Smooth muscle cell of the brain vasculature (primary cell): ENCODE measurements around the gene GDF7.

Source experiments
- DNase-seq: peaks from one replicate; pipeline ENCODE4 v3.0.0-alpha.2; 2012; ENCODE audit warnings: low read depth, low spot score

Gene GDF7

DNA sequence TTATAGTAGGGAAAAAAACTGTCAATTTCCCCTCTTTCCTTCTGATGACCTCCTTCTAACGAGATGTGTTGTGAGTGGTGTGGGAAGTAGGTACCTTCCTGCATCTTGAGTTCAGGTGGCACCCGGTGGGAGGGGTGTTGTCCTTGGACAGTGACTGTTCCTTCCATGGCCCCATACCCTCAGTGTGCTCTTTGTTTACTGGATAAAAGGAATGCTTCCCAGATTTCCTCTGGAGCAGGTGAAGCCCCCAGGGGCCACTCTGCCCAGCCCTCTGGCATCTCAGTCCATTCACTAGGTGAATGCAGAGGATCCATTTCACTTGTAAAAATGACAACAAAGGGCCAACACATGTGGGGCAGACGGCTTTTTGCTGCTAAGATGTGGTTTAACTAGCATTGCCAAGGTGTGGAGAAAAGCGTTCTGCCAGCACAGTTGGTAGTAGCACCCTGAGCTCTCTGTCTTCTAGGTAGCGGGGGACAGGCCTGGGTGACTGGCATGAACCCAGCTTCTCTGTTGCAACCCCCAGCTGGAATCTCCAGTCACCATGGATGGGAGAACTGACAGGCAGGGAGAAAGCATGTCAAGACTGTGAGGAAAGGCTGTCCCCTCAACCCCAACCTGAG lies 6.9 kb downstream of the GDF7 start:
- no peak for DNase-seq

- no peak for DNase-seq
These were observed 7.5 kb downstream of the GDF7 start for GRCh38 chr2:20674309-20674965.

DNA sequence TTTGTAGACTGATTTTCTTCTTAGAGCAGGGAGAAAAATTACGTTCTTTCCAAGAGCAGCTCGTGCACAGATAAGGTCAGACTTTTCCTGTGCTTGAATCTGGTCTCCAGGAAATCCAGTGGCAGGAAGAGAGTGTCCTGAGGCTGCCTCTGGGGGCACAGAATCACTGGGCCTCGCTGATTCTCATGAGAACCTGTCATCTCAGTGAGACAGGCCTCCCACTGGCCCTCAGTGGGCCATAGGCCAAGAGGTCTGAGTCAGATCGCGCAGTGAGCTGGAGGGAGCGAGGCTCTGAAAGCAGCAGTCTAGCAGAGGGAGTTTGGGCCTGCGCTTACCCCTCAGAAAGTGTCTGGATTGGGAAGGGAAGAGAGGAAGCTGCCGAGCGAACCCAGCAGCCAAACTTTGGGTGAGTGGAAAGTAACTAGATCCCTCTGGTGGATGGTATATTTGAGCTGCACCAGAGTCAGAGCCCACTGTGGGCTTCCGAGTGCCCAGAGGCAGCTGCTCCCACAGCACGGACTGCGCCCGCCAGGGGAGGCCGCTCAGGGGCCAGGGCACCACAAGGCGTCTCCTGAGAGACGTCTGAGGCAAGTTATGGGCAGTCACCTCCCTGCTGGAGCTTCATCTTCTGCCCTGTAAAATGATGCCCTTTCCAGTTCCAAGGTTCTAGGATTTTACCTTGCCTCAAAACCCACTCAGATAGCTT lies 8.2 kb downstream of the GDF7 start:
- no peak for DNase-seq

GRCh38 chr2:20675701-20676352 lies 8.9 kb downstream of the GDF7 start:
- DNase-seq, result no peak

- DNase-seq, result no peak
These were observed 9.6 kb downstream of the GDF7 start for GRCh38 chr2:20676353-20677215.

DNA sequence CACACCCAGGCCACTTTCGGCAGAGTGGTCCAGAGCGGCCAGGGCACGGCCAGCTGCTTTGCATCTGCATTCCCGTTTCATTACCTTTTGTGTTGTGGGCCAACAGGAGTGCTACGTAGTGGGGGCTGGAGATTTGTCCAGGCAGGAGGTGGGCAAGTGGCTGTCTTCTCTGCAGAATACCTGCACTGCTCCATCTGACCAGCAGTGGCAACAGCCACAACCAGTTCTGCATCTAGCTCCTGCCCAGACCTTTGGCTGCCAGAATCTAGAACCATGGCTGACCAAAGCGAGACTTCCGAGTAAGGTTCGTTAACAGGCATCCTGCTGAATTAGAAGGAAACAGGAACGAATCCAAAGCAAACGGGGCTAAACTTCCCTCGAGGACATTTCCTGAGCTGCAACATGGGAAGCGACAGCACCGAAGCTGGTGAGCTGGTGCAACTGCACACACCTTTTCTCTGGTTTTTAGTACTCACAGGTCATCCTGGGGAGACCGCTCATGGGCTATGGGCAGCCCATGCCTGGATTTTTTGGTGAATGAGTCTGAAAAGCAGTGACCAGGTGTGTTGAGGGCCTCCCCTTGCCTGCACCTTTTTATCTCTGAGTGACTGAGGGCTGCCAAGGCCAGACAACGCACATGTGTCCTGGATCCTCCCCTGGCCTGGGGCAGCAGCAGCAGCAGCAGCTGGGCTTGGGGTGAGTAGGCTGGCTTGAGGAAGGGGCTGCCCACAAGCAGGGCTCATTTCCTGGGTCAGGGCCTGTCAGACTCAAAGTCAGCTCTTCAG lies 10.5 kb downstream of the GDF7 start:
- DNase-seq, result no peak

GRCh38 chr2:20678086-20678395 lies 11.1 kb downstream of the GDF7 start:
- no peak for DNase-seq

DNA sequence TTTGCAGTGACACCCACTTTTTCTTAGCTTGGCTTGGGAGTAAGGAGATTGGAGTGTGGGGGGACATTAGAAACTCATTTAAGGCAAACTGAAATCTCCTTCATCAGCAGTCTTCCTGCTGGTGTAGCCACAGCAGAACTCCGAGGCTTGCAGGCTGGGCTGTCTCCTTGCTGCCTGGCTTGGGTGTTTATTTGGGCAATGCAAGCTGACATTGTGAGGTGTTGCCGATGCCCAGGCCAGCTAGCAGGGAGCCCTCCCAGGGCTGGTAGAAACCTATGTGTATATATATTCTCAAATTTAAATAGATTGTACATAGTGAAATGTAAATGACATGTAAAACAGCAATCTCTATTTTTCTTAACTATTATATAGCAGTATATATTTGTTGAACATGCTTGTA lies 11.8 kb downstream of the GDF7 start:
- DNase-seq, result no peak

GRCh38 chr2:20680744-20681375 lies 13.9 kb downstream of the GDF7 start:
- no peak for DNase-seq

- no peak for DNase-seq
These were observed 15.4 kb downstream of the GDF7 start for GRCh38 chr2:20682167-20682920.

DNA sequence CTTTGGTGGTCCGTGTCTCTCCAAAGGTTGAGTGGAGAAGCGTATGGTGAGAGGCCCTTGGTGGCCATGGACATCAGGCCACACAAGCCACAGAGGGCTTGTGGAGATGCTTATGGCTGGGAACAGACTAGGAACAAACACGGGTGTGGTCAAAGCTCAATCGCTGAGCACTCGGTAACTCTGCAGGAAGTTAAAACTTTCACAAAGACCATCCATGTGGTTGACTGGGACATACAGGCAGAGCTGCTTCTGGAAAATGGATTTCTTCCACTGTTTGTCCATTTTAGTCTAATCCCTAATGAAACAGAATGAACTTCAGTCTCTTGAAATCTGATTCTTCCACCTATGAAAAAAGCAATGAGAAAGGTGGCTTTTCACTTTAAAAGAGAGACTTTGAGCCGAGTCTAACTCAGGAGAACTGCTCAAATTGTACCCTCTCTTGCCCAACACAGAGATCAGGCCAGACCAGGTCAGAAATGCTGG lies 17.7 kb downstream of the GDF7 start:
- DNase-seq, result no peak

DNA sequence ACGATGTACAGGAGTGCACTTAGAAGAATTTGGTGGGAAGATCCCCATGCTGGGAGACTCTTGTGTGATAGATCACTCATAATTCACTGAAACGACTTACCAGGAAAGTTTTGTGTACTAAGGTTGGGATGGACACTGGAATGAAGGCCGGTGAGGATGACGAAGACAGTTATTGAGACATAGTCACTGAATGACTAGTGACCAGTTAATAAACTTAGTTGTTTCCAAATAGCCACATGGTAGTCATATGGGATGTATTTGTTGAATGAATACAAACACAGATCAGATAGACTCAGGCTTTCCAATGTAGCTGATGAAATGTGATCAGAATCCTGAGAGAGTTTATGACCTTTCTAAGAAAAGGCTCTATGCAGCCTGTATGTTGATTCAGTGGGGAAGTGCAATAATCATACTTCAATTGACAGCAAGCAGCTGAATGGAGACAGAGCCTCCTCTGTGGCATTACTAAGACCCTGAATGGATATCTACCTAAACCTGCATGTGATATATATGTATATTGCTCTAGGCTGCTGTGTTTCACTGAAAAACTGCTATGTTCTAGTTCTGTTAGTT lies 20.4 kb downstream of the GDF7 start:
- DNase-seq, result no peak

- DNase-seq, result no peak
These were observed 22.7 kb downstream of the GDF7 start for GRCh38 chr2:20689428-20690264.

- no peak for DNase-seq
These were observed 24.3 kb downstream of the GDF7 start for GRCh38 chr2:20691076-20691734.

DNA sequence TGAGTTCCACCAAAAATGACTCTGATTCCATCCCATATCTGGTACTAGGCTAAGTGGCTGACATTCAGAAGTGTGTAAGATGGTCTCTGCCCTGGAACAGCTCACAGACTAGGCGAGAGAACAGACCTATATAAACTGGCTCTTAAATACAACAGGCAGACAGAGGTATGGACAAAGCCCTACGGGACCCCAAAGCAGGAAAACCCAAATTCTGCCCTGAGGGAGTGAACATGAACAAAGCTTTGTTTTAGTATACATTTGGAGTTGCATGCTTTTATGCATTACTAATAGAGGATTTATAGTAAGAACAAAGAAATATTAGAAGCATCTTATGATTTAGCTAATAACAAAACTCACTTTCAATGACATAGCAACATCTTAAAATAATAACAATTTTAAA lies 25.1 kb downstream of the GDF7 start:
- DNase-seq, result no peak

DNA sequence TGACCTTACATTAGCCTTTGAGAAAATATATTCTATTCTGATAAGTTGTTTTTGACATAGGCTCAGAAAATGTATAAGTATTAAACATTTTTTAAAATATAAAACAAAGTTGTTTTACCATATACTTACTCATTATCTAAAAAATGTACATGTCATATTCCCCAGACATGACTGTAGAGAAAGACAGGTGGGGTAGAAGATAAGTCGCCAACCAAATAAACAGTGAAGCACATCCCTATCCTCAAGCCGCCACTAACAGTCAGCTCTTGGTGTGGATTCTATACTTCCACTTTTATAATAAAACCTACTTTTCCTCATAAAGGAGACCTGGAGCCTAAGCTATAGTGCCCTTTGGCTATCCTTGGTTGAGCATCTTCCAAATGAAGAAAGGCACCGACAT lies 26.4 kb downstream of the GDF7 start:
- DNase-seq, result no peak

- DNase-seq, result no peak
These were observed 29.4 kb downstream of the GDF7 start for GRCh38 chr2:20696366-20696765.
